Esophagus squamous epithelium (tissue), 5 donors: ENCODE measurements around the gene PIBF1. TPM values are rescaled to one million over a fixed set of nuclear protein-coding genes. Genes with fewer than 3 reads are reported as not detected.
A peak's percentile ranks its signal among the peaks of the same experiment; 100 is the strongest.
"Not testable (repeated sequence)": the region's sequence is repeated elsewhere in the genome, so short reads cannot be mapped to it uniquely, and the experiment has no call there.

Experiments used
- DNase-seq: peaks from one replicate; lab custom pipeline; 2025; lab: John Stamatoyannopoulos, UW
- H3K27ac ChIP-seq, 4 donors: fragments of 200-600 bp; sonication (generic); one replicate each; pipeline ENCODE4 v1.5.1; 2016 to 2019; ENCODE audit warnings: mild to moderate bottlenecking in 1 of 4
- H3K27me3 ChIP-seq, 4 donors: fragments of 200-600 bp; sonication (generic); 1 replicate in 3 of 4; 2 replicates in 1 of 4; pipeline versions ENCODE4 v1.5.1 to v1.6.0; 2017 to 2021; ENCODE audit warnings: antibody characterized with exemption in 1 of 4
- H3K36me3 ChIP-seq, 3 donors: fragments of 200-600 bp; sonication (generic); one replicate each; pipeline ENCODE4 v1.5.1; 2016 to 2019
- H3K4me1 ChIP-seq, 3 donors: fragments of 200-600 bp; sonication (generic); one replicate each; pipeline ENCODE4 v1.5.1; 2017 to 2019
- H3K4me3 ChIP-seq, 4 donors: fragments of 200-600 bp; sonication (generic); 1 replicate in 3 of 4; 2 replicates in 1 of 4; pipeline ENCODE4 v1.5.1; 2016 to 2019; ENCODE audit warnings: mild to moderate bottlenecking in 2 of 4, moderate library complexity in 1 of 4
- H3K9me3 ChIP-seq, 3 donors: fragments of 200-600 bp; sonication (generic); one replicate each; pipeline ENCODE4 v1.5.1; 2016 to 2019
- POLR2A ChIP-seq, 4 donors: fragments of 450-650 bp; IDR thresholded peaks; one replicate each; pipeline ENCODE4 v1.6.1; 2017; ENCODE audit warnings: antibody characterized with exemption in 4 of 4, mild to moderate bottlenecking in 4 of 4, moderate library complexity in 3 of 4
- WGBS, 2 donors: methylation state at CpG; one replicate each; pipeline ENCODE4 v1.1.5; 2018; 5-methylcytosine and 5-hydroxymethylcytosine counted together
- intact Hi-C: fragments of 100-400 bp; cut with DNase I; formaldehyde crosslinking; loops from one replicate; pipeline ENCODE4 v1.15.0; 2022
- total RNA-seq, 4 donors: library from RNA; depleted of rRNA; stranded (reverse); fragments of >200 nt; gene quantifications; one replicate each; pipeline ENCODE4 v1.1.0, GENCODE V29; 2016
- TF ChIP-seq, protein P1 (sequence below), 6 experiments: fragments of 450-650 bp in 4 of 6; fragments of 200-600 bp in 2 of 6; sonication (generic) in 2 of 6; IDR thresholded peaks; one replicate each; pipeline ENCODE4 v1.5.1; 2016 to 2019; ENCODE audit warnings: antibody characterized with exemption in 6 of 6, mild to moderate bottlenecking in 4 of 6, moderate library complexity in 4 of 6
- donor health status: DM: yes; HTN: yes; CAD: no.

The PIBF1 gene
- total RNA-seq, 4 donors from 2014 or later = 10.6 to 18.7 (median 11.9) TPM

DNA sequence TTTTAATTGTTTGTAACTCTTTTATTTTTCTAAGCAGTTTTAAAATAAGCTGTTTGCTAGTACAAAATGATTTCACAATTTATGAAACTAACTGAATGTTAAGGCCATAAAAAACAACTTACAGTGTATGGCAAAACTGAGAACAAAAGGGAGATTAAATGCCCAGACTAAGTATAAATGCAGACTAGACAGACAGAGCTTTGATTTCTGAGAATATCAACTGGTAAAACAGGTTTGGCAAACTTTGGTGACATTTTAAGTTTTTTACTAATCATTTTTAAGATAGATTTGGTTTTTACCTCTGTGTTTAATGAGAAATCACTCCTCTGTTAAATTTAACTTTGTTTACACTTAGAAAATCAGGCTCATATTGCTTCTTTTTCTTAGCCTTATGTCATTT lies 149.4 kb downstream of the PIBF1 start:
- intact Hi-C loops = no loop called here
- TF ChIP-seq POLR2A (IDR thresholded peaks at IDR 0.05) = no peak
- TF ChIP-seq, protein P1, sequence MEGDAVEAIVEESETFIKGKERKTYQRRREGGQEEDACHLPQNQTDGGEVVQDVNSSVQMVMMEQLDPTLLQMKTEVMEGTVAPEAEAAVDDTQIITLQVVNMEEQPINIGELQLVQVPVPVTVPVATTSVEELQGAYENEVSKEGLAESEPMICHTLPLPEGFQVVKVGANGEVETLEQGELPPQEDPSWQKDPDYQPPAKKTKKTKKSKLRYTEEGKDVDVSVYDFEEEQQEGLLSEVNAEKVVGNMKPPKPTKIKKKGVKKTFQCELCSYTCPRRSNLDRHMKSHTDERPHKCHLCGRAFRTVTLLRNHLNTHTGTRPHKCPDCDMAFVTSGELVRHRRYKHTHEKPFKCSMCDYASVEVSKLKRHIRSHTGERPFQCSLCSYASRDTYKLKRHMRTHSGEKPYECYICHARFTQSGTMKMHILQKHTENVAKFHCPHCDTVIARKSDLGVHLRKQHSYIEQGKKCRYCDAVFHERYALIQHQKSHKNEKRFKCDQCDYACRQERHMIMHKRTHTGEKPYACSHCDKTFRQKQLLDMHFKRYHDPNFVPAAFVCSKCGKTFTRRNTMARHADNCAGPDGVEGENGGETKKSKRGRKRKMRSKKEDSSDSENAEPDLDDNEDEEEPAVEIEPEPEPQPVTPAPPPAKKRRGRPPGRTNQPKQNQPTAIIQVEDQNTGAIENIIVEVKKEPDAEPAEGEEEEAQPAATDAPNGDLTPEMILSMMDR (IDR thresholded peaks at IDR 0.05) = no peak

DNA sequence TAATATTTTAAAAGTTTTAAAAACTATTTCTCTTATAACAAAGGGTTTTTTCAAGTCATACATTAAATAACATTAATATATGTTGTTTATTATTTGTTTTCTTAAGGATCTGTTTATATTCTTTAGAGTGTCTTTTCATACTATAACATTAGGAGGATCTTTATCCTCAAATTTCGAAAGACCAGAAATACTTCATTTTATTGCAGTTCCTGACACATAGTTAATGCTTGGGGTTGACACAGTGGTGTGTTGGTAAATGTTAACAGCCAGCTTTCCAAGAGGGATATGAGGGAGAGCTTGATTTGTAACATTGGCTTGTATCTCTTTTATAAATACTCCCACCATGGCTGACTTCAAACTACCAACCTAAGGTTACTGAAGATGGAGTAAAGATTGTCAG lies 150.3 kb downstream of the PIBF1 start:
- H3K4me1 ChIP-seq = peaks cover 0 to 18% (median 0%) of the 10 kb centered on the region in 3 donors
- intact Hi-C loops = no loop called here
- 94 to 100% methylated on average over 1 of the region's 1 CpG for WGBS, 2 donors
- H3K27ac ChIP-seq = no peak overlapping the region
- peaks cover 0 to 48% (median 0%) of the 10 kb centered on the region in 3 donors for H3K36me3 ChIP-seq
- no peaks in the 10 kb centered on the region for H3K27me3 ChIP-seq
- no peak for DNase-seq
- no peak for TF ChIP-seq POLR2A (IDR thresholded peaks at IDR 0.05)
- TF ChIP-seq, protein P1 (IDR thresholded peaks at IDR 0.05) = no peak
- H3K9me3 ChIP-seq = no peaks in the 10 kb centered on the region
- H3K4me3 ChIP-seq = no peak overlapping the region

More for the DNA sequence above, 149.4 kb downstream of the PIBF1 start:
- H3K4me1 ChIP-seq = peaks cover 0 to 18% (median 0%) of the 10 kb centered on the region in 3 donors
- DNase-seq = no peak
- H3K27ac ChIP-seq = peak overlapping the region in 1 of 4 donors; percentile 54
- H3K27me3 ChIP-seq = no peaks in the 10 kb centered on the region
- H3K4me3 ChIP-seq = no peak overlapping the region
- H3K9me3 ChIP-seq = no peaks in the 10 kb centered on the region
- peaks cover 0 to 57% (median 0%) of the 10 kb centered on the region in 3 donors for H3K36me3 ChIP-seq

DNA sequence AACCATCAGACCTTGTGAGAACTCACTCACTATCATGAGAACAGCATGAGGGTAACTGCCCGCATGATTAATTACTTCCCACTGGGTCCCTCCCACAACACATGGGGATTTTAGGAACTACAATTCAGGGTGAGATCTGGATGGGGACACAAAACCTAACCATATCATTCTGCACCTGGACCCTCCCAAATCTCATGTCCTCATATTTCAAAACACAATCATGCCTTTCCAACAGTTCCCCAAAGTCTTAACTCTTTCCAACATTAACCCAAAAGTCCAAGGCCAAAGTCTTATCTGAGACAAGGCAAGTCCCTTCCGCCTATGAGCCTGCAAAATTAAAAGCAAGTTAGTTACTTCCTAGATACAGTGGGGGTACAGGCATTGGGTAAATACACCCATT lies 164.3 kb downstream of the PIBF1 start:
- H3K4me3 ChIP-seq, H3K27ac ChIP-seq, H3K9me3 ChIP-seq, DNase-seq, intact Hi-C loops, H3K4me1 ChIP-seq, H3K27me3 ChIP-seq: not testable (repeated sequence)
- WGBS, 2 donors = 88 to 92% methylated on average over 2 of the region's 2 CpGs
- H3K36me3 ChIP-seq = peaks cover 0 to 40% (median 0%) of the 10 kb centered on the region in 3 donors

DNA sequence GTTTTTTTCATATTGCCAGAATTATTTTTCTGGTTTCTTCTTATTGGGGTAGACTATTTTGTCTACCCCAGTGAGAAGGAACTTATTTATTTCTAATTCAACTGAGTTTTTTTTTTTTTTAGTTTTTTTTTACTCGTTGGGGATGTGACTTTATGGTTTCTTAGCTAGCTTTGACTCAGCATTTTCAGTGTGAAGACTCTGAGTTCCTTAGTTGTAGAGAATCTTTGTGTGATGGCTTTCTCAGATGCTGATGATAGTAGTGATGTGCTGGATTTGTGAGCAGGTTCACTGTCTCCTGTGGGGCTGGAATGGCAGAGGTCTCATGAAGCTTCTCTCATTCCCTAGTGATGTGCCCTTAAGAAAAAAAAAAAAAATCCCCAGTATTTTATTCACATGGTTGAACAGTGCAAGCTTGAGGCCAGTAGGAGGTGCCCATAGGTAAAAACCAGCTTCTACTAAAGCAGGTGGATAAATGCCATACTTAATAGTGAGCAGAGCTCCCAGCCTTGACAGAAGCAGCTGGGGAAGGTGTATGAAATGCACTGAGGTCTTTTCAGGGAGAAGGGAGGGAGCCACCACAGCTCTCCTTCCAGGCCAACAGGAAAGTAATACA lies 170.7 kb downstream of the PIBF1 start:
- no peaks in the 10 kb centered on the region for H3K9me3 ChIP-seq
- H3K4me1 ChIP-seq = peaks cover 4 to 21% (median 4%) of the 10 kb centered on the region in 3 donors
- no peak overlapping the region for H3K27ac ChIP-seq
- TF ChIP-seq, protein P1 (IDR thresholded peaks at IDR 0.05) = peak in 2 of 6 experiments; percentile 23 to 47
- no peak for TF ChIP-seq POLR2A (IDR thresholded peaks at IDR 0.05)
- H3K4me3 ChIP-seq = no peak overlapping the region
- no peaks in the 10 kb centered on the region for H3K27me3 ChIP-seq
- peaks cover 0 to 32% (median 0%) of the 10 kb centered on the region in 3 donors for H3K36me3 ChIP-seq
- DNase-seq = no peak
- intact Hi-C loops = no loop called here
- 83 to 89% methylated on average over 1 of the region's 1 CpG for WGBS, 2 donors

DNA sequence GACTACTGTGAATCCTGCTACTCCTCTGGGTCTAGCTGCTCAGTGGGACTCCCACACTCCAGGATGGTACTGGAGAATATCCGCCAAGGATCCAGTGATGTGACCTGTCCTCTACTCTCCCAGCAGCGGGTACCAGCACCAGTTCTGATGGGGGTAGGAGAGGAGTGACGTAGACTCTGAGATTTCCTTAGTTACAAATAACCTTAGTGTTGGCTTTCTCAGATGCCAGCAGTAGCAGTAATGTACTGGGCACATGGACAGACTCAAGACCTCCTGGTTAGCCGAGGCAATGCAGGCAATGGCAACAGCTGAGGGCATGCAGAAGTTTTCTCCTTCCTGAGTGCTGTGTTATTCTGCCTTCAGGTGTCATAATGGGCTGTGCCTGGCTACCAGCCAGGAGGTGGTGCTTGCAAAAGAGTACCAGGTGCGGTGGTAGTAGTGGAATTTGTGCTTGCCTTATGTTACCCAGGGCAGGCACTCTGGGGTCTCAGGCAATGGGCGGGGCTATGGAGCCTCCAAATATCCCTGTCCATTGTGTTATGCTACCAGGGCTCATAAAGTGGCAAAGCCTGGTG lies 171.5 kb downstream of the PIBF1 start:
- intact Hi-C loops = no loop called here
- Histone ChIP-seq H3K27me3 (no peaks in the 10 kb centered on the region), H3K27ac (peak overlapping the region in 2 of 4 donors; percentile 27 to 38), H3K9me3 (no peaks in the 10 kb centered on the region), H3K4me3 (no peak overlapping the region), H3K4me1 (peaks cover 4 to 21% (median 4%) of the 10 kb centered on the region in 3 donors), H3K36me3 (peaks cover 0 to 26% (median 0%) of the 10 kb centered on the region in 3 donors)
- no peak for TF ChIP-seq POLR2A (IDR thresholded peaks at IDR 0.05)
- TF ChIP-seq, protein P1 (IDR thresholded peaks at IDR 0.05) = no peak
- no peak for DNase-seq
- 77 to 82% methylated on average over 3 to 6 of the region's 6 CpGs for WGBS, 2 donors
